Neuronal stem cell (in vitro differentiated cells): ENCODE results near the gene FARS2.

Experiments used
- DNase-seq: peaks from one replicate; pipeline ENCODE4 v3.0.0-alpha.2; 2013; ENCODE audit warnings: low spot score
- H2AFZ ChIP-seq: one replicate; pipeline ENCODE4 v1.6.1; 2013; ENCODE audit warnings: mild to moderate bottlenecking, low read length, inconsistent platforms
- H2AK5ac ChIP-seq: 2 replicates; pipeline ENCODE4 v1.6.1; 2013; ENCODE audit warnings: low read depth, mild to moderate bottlenecking, inconsistent platforms, low read length, moderate library complexity, mixed read lengths
- H2BK120ac ChIP-seq: 2 replicates; pipeline ENCODE4 v1.6.1; 2013; ENCODE audit warnings: low read depth, mild to moderate bottlenecking, inconsistent platforms, low read length, moderate library complexity, mixed read lengths
- H2BK12ac ChIP-seq: one replicate; pipeline ENCODE4 v1.6.1; 2013; ENCODE audit warnings: low read length, inconsistent platforms
- H2BK15ac ChIP-seq: 2 replicates; pipeline ENCODE4 v1.6.1; 2013; ENCODE audit warnings: mild to moderate bottlenecking, low read length, inconsistent platforms, mixed read lengths
- H2BK5ac ChIP-seq: one replicate; pipeline ENCODE4 v1.6.1; 2013; ENCODE audit warnings: inconsistent platforms, mild to moderate bottlenecking, low read length, moderate library complexity
- H3K14ac ChIP-seq: one replicate; pipeline ENCODE4 v1.6.1; 2013; ENCODE audit warnings: low read length, inconsistent platforms
- H3K18ac ChIP-seq: 2 replicates; pipeline ENCODE4 v1.6.1; 2013; ENCODE audit warnings: low read length, inconsistent platforms
- H3K23ac ChIP-seq: 2 replicates; pipeline ENCODE4 v1.6.1; 2013; ENCODE audit warnings: low read depth, mild to moderate bottlenecking, mixed read lengths, low read length, inconsistent platforms; ENCODE audit not compliant: poor library complexity
- H3K27ac ChIP-seq: replicated peaks from 3 replicates; pipeline ENCODE4 v1.5.1; 2013; ENCODE audit warnings: low read length, inconsistent platforms
- H3K27me3 ChIP-seq, 3 experiments: 2 replicates each; pipeline ENCODE4 v1.6.1; 2013; ENCODE audit warnings: low read length in 3 of 3, mild to moderate bottlenecking in 2 of 3, inconsistent platforms in 1 of 3, low read depth in 1 of 3, mixed read lengths in 1 of 3, moderate library complexity in 1 of 3; ENCODE audit not compliant: control insufficient read depth in 3 of 3, insufficient read depth in 3 of 3
- H3K36me3 ChIP-seq, 2 donors: replicated peaks in 1 of 2; 2 replicates each; pipeline ENCODE4 v1.6.1; 2013; ENCODE audit warnings: low read length in 2 of 2; ENCODE audit not compliant: control insufficient read depth in 2 of 2, insufficient read depth in 2 of 2
- H3K4ac ChIP-seq: 2 replicates; pipeline ENCODE4 v1.6.1; 2013; ENCODE audit warnings: inconsistent platforms, mild to moderate bottlenecking, low read length, moderate library complexity
- H3K4me1 ChIP-seq, 2 donors: 1 replicate in 1 of 2; 2 replicates in 1 of 2; pipeline ENCODE4 v1.6.1; 2013; ENCODE audit warnings: low read length in 2 of 2, low read depth in 1 of 2; ENCODE audit not compliant: control insufficient read depth in 2 of 2, insufficient read depth in 1 of 2
- H3K4me2 ChIP-seq: one replicate; pipeline ENCODE4 v1.6.1; 2013; ENCODE audit warnings: mild to moderate bottlenecking, low read length, inconsistent platforms; ENCODE audit not compliant: insufficient read depth, poor library complexity, severe bottlenecking
- H3K4me3 ChIP-seq, 2 donors: 2 replicates each; pipeline ENCODE4 v1.5.1; 2013; ENCODE audit warnings: low read length in 2 of 2, mild to moderate bottlenecking in 2 of 2, inconsistent platforms in 1 of 2, moderate library complexity in 1 of 2
- H3K79me1 ChIP-seq: one replicate; pipeline ENCODE4 v1.6.1; 2013; ENCODE audit warnings: low read depth, mild to moderate bottlenecking, inconsistent platforms, low read length, moderate library complexity
- H3K9ac ChIP-seq: one replicate; pipeline ENCODE4 v1.6.1; 2013; ENCODE audit warnings: mild to moderate bottlenecking, low read depth, low read length, inconsistent platforms; ENCODE audit not compliant: poor library complexity
- H3K9me3 ChIP-seq, 2 donors: replicated peaks in 1 of 2; 2 replicates each; pipeline versions ENCODE3 to v1.6.1; 2013; ENCODE audit warnings: low read length in 2 of 2, mild to moderate bottlenecking in 2 of 2, inconsistent platforms in 1 of 2, low read depth in 1 of 2, mixed read lengths in 1 of 2, moderate library complexity in 1 of 2; ENCODE audit not compliant: control insufficient read depth in 2 of 2, insufficient read depth in 1 of 2
- H4K8ac ChIP-seq: one replicate; pipeline ENCODE4 v1.6.1; 2013; ENCODE audit warnings: low read depth, mild to moderate bottlenecking, inconsistent platforms, low read length, moderate library complexity
- H4K91ac ChIP-seq: one replicate; pipeline ENCODE4 v1.6.1; 2013; ENCODE audit warnings: low read length, low read depth, mild to moderate bottlenecking, inconsistent platforms; ENCODE audit not compliant: poor library complexity
- WGBS, 2 donors: extraction: QIAGEN DNeasy Blood & Tissue Kit; methylation state at CpG; one replicate each; pipeline ENCODE4 v1.1.7; 2013; ENCODE audit warnings: missing lambda C conversion rate in 2 of 2, mixed read lengths in 1 of 2; ENCODE audit not compliant: insufficient read length in 2 of 2, insufficient replicate concordance in 1 of 2; ENCODE audit errors: extremely low coverage in 2 of 2; 5-methylcytosine and 5-hydroxymethylcytosine counted together

Gene FARS2

DNA sequence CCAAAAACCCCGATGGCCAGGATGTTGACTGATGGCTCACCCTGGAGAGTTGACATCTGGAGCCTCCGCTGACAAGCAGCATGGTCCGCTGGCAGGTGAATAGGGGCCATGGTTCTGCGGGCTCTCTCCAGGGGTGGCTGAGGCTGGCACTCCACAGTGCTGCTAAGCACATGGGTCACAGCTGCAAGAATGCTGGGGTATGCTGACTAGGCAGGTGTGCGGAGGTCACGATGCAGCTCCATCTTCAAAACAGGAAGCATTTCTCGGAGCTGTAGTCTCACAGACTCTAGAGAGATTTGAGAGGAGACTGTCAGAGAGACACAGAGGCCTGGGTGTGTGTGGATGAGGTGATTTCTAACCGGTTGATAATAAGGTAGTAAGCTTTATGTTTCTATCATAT is 403.9 kb downstream of the FARS2 start:
- Histone ChIP-seq H3K4ac (no peak overlapping the region), H3K14ac (peak overlapping the region; percentile 83), H3K23ac (peak overlapping the region; percentile 53), H2BK15ac (no peak overlapping the region), H2AFZ (no peak overlapping the region), H3K36me3 (no peaks in the 10 kb centered on the region), H2BK5ac (no peak overlapping the region), H2AK5ac (no peak overlapping the region), H3K27ac (no peak overlapping the region), H2BK120ac (no peak overlapping the region), H3K9me3 (no peaks in the 10 kb centered on the region), H4K91ac (no peak overlapping the region), H3K4me3 (peak overlapping the region in 1 of 2 donors; percentile 29), H3K79me1 (no peaks in the 10 kb centered on the region), H3K4me1 (peaks cover 3 to 4% of the 10 kb centered on the region in 2 donors), H3K9ac (peak overlapping the region; percentile 24), H3K18ac (no peak overlapping the region), H2BK12ac (no peak overlapping the region), H4K8ac (no peak overlapping the region), H3K27me3 (no peaks in the 10 kb centered on the region), H3K4me2 (no peak overlapping the region)
- no peak for DNase-seq
- no CpG with 5 or more reads among the region's 8 CpGs for WGBS, 2 donors

- WGBS, 2 donors: no CpG with 5 or more reads among the region's 2 CpGs
- H3K14ac ChIP-seq: no peak overlapping the region
- H2BK5ac ChIP-seq: no peak overlapping the region
- H3K9ac ChIP-seq: no peak overlapping the region
- no peak overlapping the region for H3K4me2 ChIP-seq
- no peaks in the 10 kb centered on the region for H3K27me3 ChIP-seq
- H3K23ac ChIP-seq: no peak overlapping the region
- no peak overlapping the region for H2AFZ ChIP-seq
- peaks cover 4 to 6% of the 10 kb centered on the region in 2 donors for H3K4me1 ChIP-seq
- H3K27ac ChIP-seq: no peak overlapping the region
- no peak overlapping the region for H2AK5ac ChIP-seq
- no peak overlapping the region for H2BK12ac ChIP-seq
- no peak overlapping the region for H4K91ac ChIP-seq
- DNase-seq: no peak
- no peak overlapping the region for H4K8ac ChIP-seq
- H3K9me3 ChIP-seq: no peaks in the 10 kb centered on the region
- no peak overlapping the region for H2BK120ac ChIP-seq
- no peak overlapping the region for H3K18ac ChIP-seq
- H3K36me3 ChIP-seq: no peaks in the 10 kb centered on the region
- H3K4me3 ChIP-seq: no peak overlapping the region
- H2BK15ac ChIP-seq: no peak overlapping the region
- H3K79me1 ChIP-seq: no peaks in the 10 kb centered on the region
- H3K4ac ChIP-seq: no peak overlapping the region
Observed at GRCh38 chr6:5665667-5666066, 404.4 kb downstream of the FARS2 start.

DNA sequence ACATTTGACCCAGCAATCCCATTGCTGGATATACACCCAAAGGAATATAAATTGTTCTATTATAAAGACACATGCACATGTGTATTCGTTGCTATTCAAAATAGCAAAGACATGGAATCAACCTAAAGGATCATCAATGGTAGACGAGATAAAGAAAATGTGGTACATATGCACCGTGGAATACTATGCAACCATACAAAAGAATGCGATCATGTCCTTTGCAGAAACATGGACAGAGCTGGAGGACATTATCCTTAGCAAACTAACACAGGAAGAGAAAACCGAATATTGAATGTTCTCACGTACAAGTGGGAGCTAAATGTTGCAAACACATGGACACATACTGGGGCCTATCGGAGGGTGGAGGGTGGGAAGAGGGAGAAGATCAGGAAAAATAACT is 405.4 kb downstream of the FARS2 start:
- no peak overlapping the region for H4K8ac ChIP-seq
- H3K27ac ChIP-seq: no peak overlapping the region
- H2AK5ac ChIP-seq: no peak overlapping the region
- H3K4me3 ChIP-seq: no peak overlapping the region
- no peak overlapping the region for H2BK5ac ChIP-seq
- no peak overlapping the region for H3K9ac ChIP-seq
- no peaks in the 10 kb centered on the region for H3K79me1 ChIP-seq
- H3K9me3 ChIP-seq: no peaks in the 10 kb centered on the region
- no peak overlapping the region for H3K14ac ChIP-seq
- no peak overlapping the region for H2AFZ ChIP-seq
- H3K4ac ChIP-seq: no peak overlapping the region
- no peak overlapping the region for H4K91ac ChIP-seq
- no peak overlapping the region for H3K4me2 ChIP-seq
- no peak overlapping the region for H3K18ac ChIP-seq
- H3K4me1 ChIP-seq: peaks cover 4 to 9% of the 10 kb centered on the region in 2 donors
- H3K23ac ChIP-seq: no peak overlapping the region
- no peak overlapping the region for H2BK12ac ChIP-seq
- no peak for DNase-seq
- H3K27me3 ChIP-seq: no peaks in the 10 kb centered on the region
- H2BK120ac ChIP-seq: no peak overlapping the region
- no peaks in the 10 kb centered on the region for H3K36me3 ChIP-seq
- WGBS, 2 donors: no CpG with 5 or more reads among the region's 7 CpGs
- H2BK15ac ChIP-seq: no peak overlapping the region

DNA sequence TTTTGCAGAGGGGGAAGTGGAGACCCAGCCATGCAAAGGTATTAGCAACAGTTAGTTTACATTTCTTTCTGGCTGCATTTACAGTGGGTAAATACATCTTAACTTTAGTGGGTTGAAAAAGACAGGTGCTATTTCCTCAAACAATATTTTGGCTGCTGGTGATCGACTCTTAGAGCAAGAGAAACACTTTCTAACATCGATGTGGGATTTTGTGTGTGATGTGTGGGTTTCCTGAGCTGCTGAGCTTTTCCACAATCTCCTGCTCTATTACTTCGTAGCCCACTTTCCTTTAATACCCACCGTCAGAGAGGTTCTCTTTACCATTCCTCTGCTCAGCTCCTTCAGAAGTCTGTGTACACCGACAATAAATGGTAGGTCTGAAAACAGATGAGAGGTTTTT is 406.4 kb downstream of the FARS2 start:
- Histone ChIP-seq H2BK15ac (no peak overlapping the region), H4K8ac (no peak overlapping the region), H3K4me2 (no peak overlapping the region), H4K91ac (no peak overlapping the region), H3K27me3 (no peaks in the 10 kb centered on the region), H3K14ac (no peak overlapping the region), H3K9ac (no peak overlapping the region), H3K4me3 (no peak overlapping the region), H2BK12ac (no peak overlapping the region), H3K79me1 (no peaks in the 10 kb centered on the region), H2AFZ (no peak overlapping the region), H3K4me1 (peaks cover 6 to 9% of the 10 kb centered on the region in 2 donors), H3K18ac (no peak overlapping the region), H2BK5ac (no peak overlapping the region), H3K9me3 (no peaks in the 10 kb centered on the region), H3K4ac (no peak overlapping the region), H3K23ac (no peak overlapping the region), H2AK5ac (no peak overlapping the region), H3K27ac (no peak overlapping the region), H3K36me3 (no peaks in the 10 kb centered on the region), H2BK120ac (no peak overlapping the region)
- no peak for DNase-seq
- no CpG with 5 or more reads among the region's 5 CpGs for WGBS, 2 donors
